CD8-positive, alpha-beta memory T cell (primary cell): ENCODE data around the gene SPTB. TPM values are rescaled to one million over a fixed set of nuclear protein-coding genes. Genes with fewer than 3 reads are reported as not detected.

ENCODE experiments used
- CTCF ChIA-PET: fragments of 350-600 bp; sonication (Branson Sonifier 250); formaldehyde crosslinking; loops from one replicate; lab custom pipeline; 2021; ENCODE audit warnings: antibody characterized with exemption; lab: Charles Lee
- POLR2A ChIA-PET: fragments of 350-600 bp; sonication (Branson Sonifier 250); formaldehyde crosslinking; loops from one replicate; lab custom pipeline; 2021; ENCODE audit warnings: antibody characterized with exemption; lab: Charles Lee
- DNase-seq, 5 donors: peaks; one replicate each; pipeline versions ENCODE4 v3.0.0 to v3.0.0-alpha.2; 2020 to 2022; ENCODE audit warnings: mixed read lengths in 1 of 5
- H3K27ac ChIP-seq: one replicate; pipeline ENCODE4 v1.7.0; 2013; ENCODE audit warnings: low read depth, mild to moderate bottlenecking, low read length, moderate library complexity
- H3K27me3 ChIP-seq: 2 replicates; pipeline ENCODE4 v1.7.0; 2013; ENCODE audit warnings: low read length, mild to moderate bottlenecking; ENCODE audit not compliant: insufficient read depth, poor library complexity, severe bottlenecking
- H3K36me3 ChIP-seq: 2 replicates; pipeline ENCODE4 v1.7.0; 2013; ENCODE audit warnings: mild to moderate bottlenecking, low read length, moderate library complexity; ENCODE audit not compliant: insufficient read depth
- H3K4me1 ChIP-seq: 2 replicates; pipeline ENCODE4 v1.7.0; 2013; ENCODE audit warnings: mild to moderate bottlenecking, low read length, moderate library complexity; ENCODE audit not compliant: insufficient read depth
- H3K4me3 ChIP-seq: 2 replicates; pipeline ENCODE4 v1.7.0; 2013; ENCODE audit warnings: mild to moderate bottlenecking, low read length
- H3K9me3 ChIP-seq: 2 replicates; pipeline ENCODE4 v1.7.0; 2013; ENCODE audit warnings: mild to moderate bottlenecking, low read length
- H3K27ac Mint-ChIP-seq, 8 donors: one replicate each; pipeline ENCODE4 v1.8.0; 2020 to 2021; ENCODE audit warnings: mixed read lengths in 8 of 8, mild to moderate bottlenecking in 6 of 8, inconsistent platforms in 3 of 8, moderate library complexity in 3 of 8
- H3K27me3 Mint-ChIP-seq, 2 donors: one replicate each; pipeline ENCODE4 v1.8.0; 2020 to 2021; ENCODE audit warnings: mixed read lengths in 2 of 2, mild to moderate bottlenecking in 1 of 2, moderate library complexity in 1 of 2
- H3K36me3 Mint-ChIP-seq, 3 donors: one replicate each; pipeline ENCODE4 v1.8.0; 2020 to 2021; ENCODE audit warnings: mixed read lengths in 3 of 3, inconsistent platforms in 1 of 3, mild to moderate bottlenecking in 1 of 3
- H3K4me1 Mint-ChIP-seq, 3 donors: one replicate each; pipeline ENCODE4 v1.8.0; 2020 to 2021; ENCODE audit warnings: mixed read lengths in 3 of 3, inconsistent platforms in 1 of 3, mild to moderate bottlenecking in 1 of 3
- H3K4me3 Mint-ChIP-seq, 7 donors: one replicate each; pipeline ENCODE4 v1.8.0; 2020 to 2021; ENCODE audit warnings: mixed read lengths in 7 of 7, mild to moderate bottlenecking in 6 of 7, moderate library complexity in 4 of 7, inconsistent platforms in 2 of 7
- H3K9me3 Mint-ChIP-seq, 5 donors: one replicate each; pipeline ENCODE4 v1.8.0; 2020 to 2022; ENCODE audit warnings: mixed read lengths in 5 of 5, mild to moderate bottlenecking in 3 of 5, moderate library complexity in 2 of 5, inconsistent platforms in 1 of 5
- polyA plus RNA-seq: library from polyadenylated mRNA; unstranded; fragments of 300-500 nt; fragmentation: Illumina TruSeq; gene quantifications from one replicate; pipeline ENCODE4 v1.2.3, GENCODE V29; 2021
- total RNA-seq, 2 experiments: library from RNA; stranded (reverse); gene quantifications; one replicate each; pipeline ENCODE4 v1.2.3, GENCODE V29; 2021

SPTB gene
- total and polyA plus RNA-seq, 3 experiments from 2014 or later = 0.09 to 0.18 (median 0.15) TPM

DNA sequence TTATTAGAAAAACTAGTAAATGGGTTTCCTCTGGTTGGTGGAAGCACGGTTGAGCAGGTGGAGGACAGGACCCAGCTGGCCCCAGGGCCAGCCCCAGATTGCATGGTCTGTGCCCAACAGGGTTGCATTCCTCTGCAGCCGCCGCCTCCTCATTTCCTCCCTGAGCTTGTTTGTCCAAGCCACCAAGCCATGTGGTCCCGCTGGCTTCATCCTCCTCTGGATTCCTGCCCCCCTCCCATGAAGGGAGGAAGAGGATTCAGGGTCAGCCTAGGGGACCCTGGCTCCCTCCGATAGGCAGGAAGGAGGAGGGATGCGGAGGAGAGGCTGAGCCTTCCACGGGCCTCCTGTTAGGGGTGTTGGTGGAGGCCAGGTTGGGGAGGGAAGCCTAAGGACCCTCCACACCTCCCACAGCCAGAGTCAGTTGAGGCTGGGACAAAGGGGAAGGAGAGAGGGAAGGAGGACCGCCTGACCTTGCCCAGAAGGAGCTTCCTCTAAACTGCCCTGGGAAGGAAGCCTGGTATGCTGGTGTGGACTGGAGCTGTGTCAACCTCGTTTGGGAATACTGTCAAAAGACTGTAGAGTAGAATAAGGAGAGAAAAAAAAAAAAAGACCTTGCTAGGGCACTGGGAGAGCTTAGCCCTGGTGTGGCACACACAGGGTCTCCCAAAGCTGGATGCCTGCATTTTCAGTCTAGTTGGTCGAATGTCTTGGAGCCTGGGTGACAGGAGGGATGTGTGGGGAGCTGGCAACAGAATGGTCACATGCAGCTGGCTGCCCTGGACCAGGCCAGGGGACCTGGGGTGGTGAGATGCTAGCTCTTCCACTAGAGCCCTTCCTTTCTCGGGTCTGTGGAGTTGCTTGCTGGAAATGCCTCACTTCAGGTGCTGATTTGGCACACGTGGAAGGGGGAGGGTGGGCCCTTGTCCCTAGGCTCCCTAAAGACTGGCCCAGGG is 133.1 kb downstream of the SPTB start:
- DNase-seq = no peak
- H3K27ac Mint-ChIP-seq = peak overlapping the region; percentile 19 to 96 (median 76)
- peaks cover 0 to 4% (median 0%) of the 10 kb centered on the region in 5 donors for H3K9me3 Mint-ChIP-seq
- peak overlapping the region in 2 of 7 donors; percentile 38 to 49 for H3K4me3 Mint-ChIP-seq
- ChIA-PET POLR2A (no interaction called here), CTCF (interaction anchor here (1.2 to 1.3 kb wide), 2 partner anchors 18 to 26 kb away, joined by 4 read pairs; no protein-coding TSS in a partner anchor)
- H3K4me1 Mint-ChIP-seq = peaks cover 27 to 32% (median 27%) of the 10 kb centered on the region in 3 donors
- no peak overlapping the region for H3K4me3 ChIP-seq
- no peaks in the 10 kb centered on the region for H3K36me3 ChIP-seq
- no peak overlapping the region for H3K27ac ChIP-seq
- peaks cover 0 to 1% of the 10 kb centered on the region in 2 donors for H3K27me3 Mint-ChIP-seq
- H3K4me1 ChIP-seq = peaks cover 13% of the 10 kb centered on the region
- H3K9me3 ChIP-seq = no peaks in the 10 kb centered on the region
- H3K27me3 ChIP-seq = no peaks in the 10 kb centered on the region
- peaks cover 4 to 9% (median 9%) of the 10 kb centered on the region in 3 donors for H3K36me3 Mint-ChIP-seq

GRCh38 chr14:64745511-64746091 is 134.1 kb downstream of the SPTB start:
- H3K4me3 ChIP-seq = no peak overlapping the region
- no peaks in the 10 kb centered on the region for H3K36me3 ChIP-seq
- peak overlapping the region in 4 of 7 donors; percentile 3 to 43 (median 30) for H3K4me3 Mint-ChIP-seq
- H3K9me3 ChIP-seq = no peaks in the 10 kb centered on the region
- peaks cover 27 to 32% (median 27%) of the 10 kb centered on the region in 3 donors for H3K4me1 Mint-ChIP-seq
- CTCF ChIA-PET = interaction anchor here (1.3 kb wide), 1 partner anchor 27 kb away, joined by 4 read pairs; no protein-coding TSS in a partner anchor
- peaks cover 13% of the 10 kb centered on the region for H3K4me1 ChIP-seq
- H3K27me3 Mint-ChIP-seq = peaks cover 0 to 2% of the 10 kb centered on the region in 2 donors
- peaks cover 8 to 17% (median 9%) of the 10 kb centered on the region in 3 donors for H3K36me3 Mint-ChIP-seq
- H3K27ac ChIP-seq = no peak overlapping the region
- POLR2A ChIA-PET = no interaction called here
- H3K27me3 ChIP-seq = no peaks in the 10 kb centered on the region
- peak overlapping the region in 6 of 8 donors; percentile 24 to 93 (median 66) for H3K27ac Mint-ChIP-seq
- no peak for DNase-seq
- peaks cover 0 to 4% (median 0%) of the 10 kb centered on the region in 5 donors for H3K9me3 Mint-ChIP-seq

GRCh38 chr14:64743061-64743460 is 136.6 kb downstream of the SPTB start:
- Histone ChIP-seq H3K4me3 (no peak overlapping the region), H3K36me3 (no peaks in the 10 kb centered on the region), H3K9me3 (no peaks in the 10 kb centered on the region), H3K4me1 (peaks cover 13% of the 10 kb centered on the region), H3K27ac (no peak overlapping the region), H3K27me3 (no peaks in the 10 kb centered on the region)
- DNase-seq = no peak
- peaks cover 8 to 20% (median 9%) of the 10 kb centered on the region in 3 donors for H3K36me3 Mint-ChIP-seq
- no peak overlapping the region for H3K27ac Mint-ChIP-seq
- peaks cover 0 to 2% of the 10 kb centered on the region in 2 donors for H3K27me3 Mint-ChIP-seq
- POLR2A ChIA-PET = no interaction called here
- H3K4me1 Mint-ChIP-seq = peaks cover 24 to 32% (median 24%) of the 10 kb centered on the region in 3 donors
- CTCF ChIA-PET = no interaction called here
- H3K4me3 Mint-ChIP-seq = no peak overlapping the region
- H3K9me3 Mint-ChIP-seq = peaks cover 0 to 4% (median 0%) of the 10 kb centered on the region in 5 donors

GRCh38 chr14:64741961-64742360 is 137.7 kb downstream of the SPTB start:
- peaks cover 13% of the 10 kb centered on the region for H3K4me1 ChIP-seq

DNA sequence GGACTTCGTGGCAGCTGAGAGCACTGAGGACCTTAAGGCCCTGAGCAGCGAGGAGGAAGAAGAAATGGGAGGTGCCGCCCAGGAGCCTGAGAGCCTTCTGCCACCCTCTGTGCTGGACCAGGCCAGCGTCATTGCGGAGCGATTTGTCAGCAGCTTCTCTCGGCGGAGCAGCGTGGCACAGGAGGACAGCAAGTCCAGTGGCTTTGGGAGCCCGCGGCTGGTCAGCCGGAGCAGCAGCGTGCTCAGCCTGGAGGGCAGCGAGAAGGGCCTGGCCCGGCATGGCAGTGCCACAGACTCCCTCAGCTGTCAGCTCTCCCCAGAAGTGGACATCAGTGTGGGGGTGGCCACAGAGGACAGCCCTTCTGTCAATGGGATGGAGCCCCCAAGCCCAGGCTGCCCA is 138.5 kb downstream of the SPTB start:
- no peaks in the 10 kb centered on the region for H3K36me3 ChIP-seq
- ChIA-PET CTCF (no interaction called here), POLR2A (no interaction called here)
- no peaks in the 10 kb centered on the region for H3K9me3 ChIP-seq
- Mint-ChIP-seq H3K27ac (peak overlapping the region in 1 of 8 donors; percentile 87), H3K9me3 (peaks cover 0 to 4% (median 0%) of the 10 kb centered on the region in 5 donors), H3K36me3 (peaks cover 8 to 20% (median 9%) of the 10 kb centered on the region in 3 donors), H3K4me1 (peaks cover 14 to 15% (median 14%) of the 10 kb centered on the region in 3 donors), H3K4me3 (no peak overlapping the region), H3K27me3 (peaks cover 0 to 2% of the 10 kb centered on the region in 2 donors)
- H3K4me3 ChIP-seq = no peak overlapping the region
- H3K27me3 ChIP-seq = no peaks in the 10 kb centered on the region
- DNase-seq = no peak
- H3K27ac ChIP-seq = no peak overlapping the region
- peaks cover 13% of the 10 kb centered on the region for H3K4me1 ChIP-seq

More at GRCh38 chr14:64741961-64742360, 137.7 kb downstream of the SPTB start:
- ChIA-PET POLR2A (interaction anchor here (0.6 kb wide), 1 partner anchor 407 kb away, joined by 6 read pairs; no protein-coding TSS in a partner anchor), CTCF (no interaction called here)
- no peaks in the 10 kb centered on the region for H3K36me3 ChIP-seq
- H3K27ac ChIP-seq = no peak overlapping the region
- Mint-ChIP-seq H3K4me1 (peaks cover 18 to 22% (median 18%) of the 10 kb centered on the region in 3 donors), H3K4me3 (no peak overlapping the region), H3K27ac (peak overlapping the region in 2 of 8 donors; percentile 43 to 50), H3K27me3 (peaks cover 0 to 2% of the 10 kb centered on the region in 2 donors), H3K36me3 (peaks cover 8 to 20% (median 9%) of the 10 kb centered on the region in 3 donors), H3K9me3 (peaks cover 0 to 4% (median 0%) of the 10 kb centered on the region in 5 donors)
- no peak overlapping the region for H3K4me3 ChIP-seq
- no peaks in the 10 kb centered on the region for H3K9me3 ChIP-seq
- no peaks in the 10 kb centered on the region for H3K27me3 ChIP-seq
- DNase-seq = no peak

DNA sequence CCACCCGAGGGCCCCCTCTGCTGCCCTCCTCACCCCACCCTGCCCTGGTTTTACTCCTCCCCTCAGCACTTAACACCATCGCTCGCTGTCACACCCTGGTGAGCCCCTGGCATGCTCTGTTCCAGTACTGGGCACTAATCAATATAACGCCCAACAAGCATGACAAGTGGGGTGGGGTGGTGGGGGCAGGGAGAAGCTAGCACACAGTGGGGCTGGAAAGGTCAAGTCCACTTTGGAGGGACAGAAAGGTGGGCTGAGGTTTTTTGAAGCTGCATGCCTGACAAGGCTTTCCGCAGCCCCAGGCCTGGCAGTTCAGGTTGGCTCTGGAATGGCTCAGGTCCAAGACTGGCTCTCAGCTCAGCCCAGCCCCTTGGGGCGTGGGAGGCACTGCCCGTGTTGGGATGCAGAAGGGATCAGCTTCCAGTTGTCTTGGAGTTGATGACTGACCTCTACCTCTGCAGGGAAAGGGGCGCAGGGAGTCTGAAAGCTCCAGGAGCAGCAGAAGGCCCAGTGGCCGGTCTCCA is 141.4 kb downstream of the SPTB start:
- ChIA-PET POLR2A (no interaction called here), CTCF (no interaction called here)
- no peak overlapping the region for H3K27ac ChIP-seq
- H3K4me1 ChIP-seq = peaks cover 8% of the 10 kb centered on the region
- H3K9me3 Mint-ChIP-seq = no peaks in the 10 kb centered on the region
- no peak overlapping the region for H3K4me3 ChIP-seq
- peak overlapping the region in 1 of 8 donors; percentile 79 for H3K27ac Mint-ChIP-seq
- peaks cover 6 to 17% (median 13%) of the 10 kb centered on the region in 3 donors for H3K36me3 Mint-ChIP-seq
- H3K36me3 ChIP-seq = no peaks in the 10 kb centered on the region
- DNase-seq = no peak
- H3K9me3 ChIP-seq = no peaks in the 10 kb centered on the region
- H3K27me3 Mint-ChIP-seq = peaks cover 0 to 2% of the 10 kb centered on the region in 2 donors
- peaks cover 22 to 28% (median 26%) of the 10 kb centered on the region in 3 donors for H3K4me1 Mint-ChIP-seq
- no peak overlapping the region for H3K4me3 Mint-ChIP-seq
- H3K27me3 ChIP-seq = no peaks in the 10 kb centered on the region

DNA sequence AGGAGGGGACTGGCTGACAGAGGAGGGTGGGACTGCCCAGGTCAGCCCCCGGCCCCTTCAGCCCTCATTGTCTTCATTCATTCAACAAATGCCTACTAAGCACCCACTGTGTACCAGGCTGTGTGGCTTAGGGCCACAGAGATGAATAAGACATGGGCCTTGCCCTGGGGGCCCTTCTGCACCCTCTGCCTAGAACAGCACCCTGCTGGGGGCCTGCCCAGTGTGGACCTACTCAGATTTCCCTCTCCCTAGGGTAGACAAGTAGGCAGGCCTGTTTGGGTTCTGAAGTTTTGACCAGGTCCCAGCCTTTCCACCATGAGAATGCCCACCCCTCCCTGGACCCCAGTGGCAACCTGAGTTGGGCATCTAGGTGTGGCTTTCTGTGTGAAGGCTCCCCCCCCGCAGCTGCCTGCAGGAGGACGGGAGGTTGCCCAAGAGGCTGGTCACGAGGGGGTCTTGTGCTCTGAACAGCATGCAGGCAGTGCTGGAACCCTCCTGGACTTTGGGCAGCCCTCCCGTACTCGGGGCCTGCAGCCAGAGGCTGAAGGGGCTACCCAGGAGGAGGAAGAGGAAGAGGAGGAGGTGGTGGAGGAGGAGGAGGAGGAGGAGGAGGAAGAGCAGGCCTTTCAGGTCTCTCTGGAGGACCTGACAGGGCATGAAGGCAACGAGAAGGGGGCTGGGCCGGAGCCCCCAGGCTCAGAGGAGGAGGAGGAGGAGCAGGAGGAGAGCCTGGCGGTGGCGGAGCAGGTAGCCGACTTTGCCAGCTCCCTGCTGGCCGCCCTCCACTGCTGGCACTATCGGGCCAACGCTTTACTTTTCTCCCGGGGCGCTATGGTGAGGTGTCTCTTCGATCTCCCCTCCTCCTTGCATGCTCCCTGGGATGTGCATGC is 142.1 kb downstream of the SPTB start:
- H3K9me3 Mint-ChIP-seq = no peaks in the 10 kb centered on the region
- CTCF ChIA-PET = no interaction called here
- peak in 1 of 5 donors; percentile 33 for DNase-seq
- H3K36me3 ChIP-seq = no peaks in the 10 kb centered on the region
- H3K27ac ChIP-seq = no peak overlapping the region
- H3K4me3 ChIP-seq = no peak overlapping the region
- POLR2A ChIA-PET = no interaction called here
- no peaks in the 10 kb centered on the region for H3K27me3 ChIP-seq
- H3K4me3 Mint-ChIP-seq = no peak overlapping the region
- H3K27me3 Mint-ChIP-seq = peaks cover 0 to 2% of the 10 kb centered on the region in 2 donors
- H3K9me3 ChIP-seq = no peaks in the 10 kb centered on the region
- peaks cover 6 to 15% (median 13%) of the 10 kb centered on the region in 3 donors for H3K36me3 Mint-ChIP-seq
- H3K27ac Mint-ChIP-seq = peak overlapping the region in 1 of 8 donors; percentile 36
- H3K4me1 ChIP-seq = peaks cover 8% of the 10 kb centered on the region
- peaks cover 22 to 30% (median 27%) of the 10 kb centered on the region in 3 donors for H3K4me1 Mint-ChIP-seq
